Hematopoietic multipotent progenitor cell (in vitro differentiated cells): ENCODE data around the gene LTK. TPM values are rescaled to one million over a fixed set of nuclear protein-coding genes. Genes with fewer than 3 reads are reported as not detected.

Source experiments
- DNase-seq, 3 donors: peaks; one replicate each; pipeline ENCODE4 v3.0.0-alpha.2; 2011 to 2015; ENCODE audit warnings: low read depth in 2 of 3, low spot score in 2 of 3
- total RNA-seq: library from RNA; depleted of rRNA; stranded (reverse); fragments of >200 nt; gene quantifications from one replicate; pipeline ENCODE4 v1.2.3, GENCODE V29; 2012

Gene LTK
- total RNA-seq, 1 donor = 1.6 TPM

DNA sequence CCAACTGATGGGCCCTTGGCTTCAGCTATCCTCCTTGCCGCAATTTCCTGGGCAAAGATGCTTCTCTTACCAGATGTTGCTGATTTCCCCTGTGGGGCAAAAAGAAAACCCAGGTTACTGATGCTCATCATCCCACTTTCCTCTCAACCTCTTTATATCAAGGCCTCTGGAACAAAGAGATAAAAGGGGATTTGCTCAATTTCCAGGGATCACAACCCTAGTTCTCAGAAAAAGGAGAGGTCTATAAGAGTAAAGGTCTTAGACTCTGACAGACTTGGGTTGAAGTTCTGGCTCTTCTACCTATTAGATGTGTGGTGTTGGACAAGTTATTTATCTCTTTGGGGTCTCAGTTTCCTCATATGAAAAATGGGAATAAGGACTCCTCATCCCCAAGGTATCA is 21.9 kb upstream of the LTK start:
- no peak for DNase-seq

DNA sequence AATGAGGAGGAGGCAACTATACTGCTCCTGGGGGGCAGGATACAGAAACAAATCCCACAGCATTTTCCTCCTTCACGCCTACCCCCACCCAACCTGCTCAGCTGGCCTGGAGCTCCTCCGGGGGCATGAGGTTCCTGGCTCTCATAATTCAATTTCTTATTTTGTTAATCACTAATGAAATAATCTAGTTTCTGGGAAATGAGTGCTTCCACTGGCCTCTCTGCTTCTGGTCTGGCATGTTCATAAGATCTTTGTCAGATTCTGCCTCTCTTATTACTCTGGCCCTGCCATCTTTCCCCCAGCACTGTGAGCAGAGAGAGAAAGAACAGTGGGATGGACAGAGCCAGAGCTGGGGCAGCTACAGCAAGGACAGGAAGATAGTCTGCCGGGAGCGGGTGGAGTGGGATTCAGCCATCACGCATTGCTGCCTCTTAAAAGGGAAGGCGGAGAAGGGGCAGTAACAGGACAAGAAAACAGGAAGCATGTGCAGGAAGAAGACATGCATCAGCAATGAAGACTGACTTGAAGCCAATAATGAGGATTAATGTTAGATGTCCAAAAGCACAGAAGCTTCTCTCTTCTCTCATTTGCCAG is 16.8 kb upstream of the LTK start:
- no peak for DNase-seq

DNA sequence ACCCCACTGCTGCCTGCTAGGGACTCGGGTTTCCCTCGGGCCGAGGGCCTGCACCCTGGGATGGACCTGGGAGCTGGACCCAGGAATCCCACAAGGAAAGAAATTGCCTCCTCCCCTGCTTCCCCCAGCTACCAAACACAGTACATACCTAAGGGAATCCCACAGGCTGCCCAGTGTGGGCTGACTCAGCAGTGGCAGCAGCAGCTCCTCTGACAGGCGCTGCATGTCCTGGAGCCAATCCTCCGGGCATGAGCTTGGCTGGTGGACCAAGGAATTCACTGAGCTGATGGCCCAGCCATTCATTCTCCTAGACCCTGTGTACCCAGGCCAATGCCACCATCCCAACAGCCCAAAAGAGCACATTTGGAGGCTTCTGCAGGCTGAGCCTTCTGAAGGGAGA is 9.5 kb upstream of the LTK start:
- DNase-seq = no peak

DNA sequence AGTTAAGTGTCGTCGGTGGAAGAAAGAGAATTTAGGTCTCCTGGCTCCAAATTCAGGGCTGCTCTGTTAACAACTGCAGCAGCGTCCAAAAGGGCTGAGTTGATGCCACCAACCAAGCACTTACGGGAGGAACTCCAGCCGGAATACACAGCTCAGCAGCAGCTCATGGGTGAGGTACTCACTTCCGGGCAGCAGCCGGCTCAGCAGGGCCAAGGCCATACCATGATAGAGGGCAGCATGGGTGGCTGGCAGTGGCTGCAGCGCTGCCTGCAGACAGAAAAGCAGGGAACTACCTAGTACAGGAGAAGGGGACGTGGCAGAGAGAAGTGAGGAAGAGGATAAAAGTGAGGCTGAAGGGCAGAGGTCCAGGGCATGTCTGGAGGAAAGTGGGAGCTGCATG is 8.0 kb upstream of the LTK start:
- DNase-seq = no peak

DNA sequence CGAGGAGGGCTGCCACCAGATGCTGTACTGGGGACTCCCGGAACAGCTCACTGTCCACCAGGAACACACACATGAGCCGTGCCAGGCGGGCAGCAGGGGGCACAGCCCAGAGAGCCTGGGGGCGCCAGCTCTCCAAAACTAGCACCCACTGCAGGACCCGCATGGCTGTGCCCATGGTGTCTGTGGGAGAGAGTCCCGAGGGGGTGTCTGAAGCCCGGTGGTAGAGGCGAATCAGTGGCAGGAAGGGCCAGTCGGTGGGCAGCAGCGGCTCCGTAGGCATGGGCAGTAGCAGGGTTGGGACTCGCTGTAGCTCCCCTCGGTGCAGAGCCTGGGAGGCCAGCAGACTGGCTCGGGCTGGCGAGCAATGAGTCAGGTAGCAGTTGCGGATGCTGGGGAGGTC is 7.0 kb upstream of the LTK start:
- no peak for DNase-seq

DNA sequence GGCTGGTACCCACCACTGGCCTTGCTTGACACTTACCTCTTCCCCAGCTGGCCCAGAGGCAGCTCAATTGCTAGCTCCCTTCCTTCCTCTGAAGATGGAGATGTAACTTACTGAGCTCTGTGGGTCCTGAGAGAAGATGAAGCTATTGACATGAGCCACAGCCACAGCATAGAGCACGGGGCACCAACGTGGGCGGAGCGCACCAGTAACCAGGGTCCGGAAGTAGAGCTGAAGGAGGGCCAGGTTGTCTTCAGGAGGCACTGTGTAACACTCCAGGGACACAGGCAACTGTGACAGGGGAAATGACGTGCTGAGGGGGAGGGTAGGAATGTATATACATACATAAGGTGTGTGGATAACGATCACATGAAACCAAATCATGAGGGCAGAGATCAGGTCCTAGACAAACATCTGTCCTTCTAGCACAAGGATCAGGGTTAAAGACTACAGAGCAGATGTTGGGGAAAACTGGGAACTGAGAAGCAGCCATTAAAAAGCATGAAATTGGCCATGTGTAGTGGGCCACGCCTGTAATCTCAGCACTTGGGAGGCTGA is 4.3 kb upstream of the LTK start:
- DNase-seq = no peak

DNA sequence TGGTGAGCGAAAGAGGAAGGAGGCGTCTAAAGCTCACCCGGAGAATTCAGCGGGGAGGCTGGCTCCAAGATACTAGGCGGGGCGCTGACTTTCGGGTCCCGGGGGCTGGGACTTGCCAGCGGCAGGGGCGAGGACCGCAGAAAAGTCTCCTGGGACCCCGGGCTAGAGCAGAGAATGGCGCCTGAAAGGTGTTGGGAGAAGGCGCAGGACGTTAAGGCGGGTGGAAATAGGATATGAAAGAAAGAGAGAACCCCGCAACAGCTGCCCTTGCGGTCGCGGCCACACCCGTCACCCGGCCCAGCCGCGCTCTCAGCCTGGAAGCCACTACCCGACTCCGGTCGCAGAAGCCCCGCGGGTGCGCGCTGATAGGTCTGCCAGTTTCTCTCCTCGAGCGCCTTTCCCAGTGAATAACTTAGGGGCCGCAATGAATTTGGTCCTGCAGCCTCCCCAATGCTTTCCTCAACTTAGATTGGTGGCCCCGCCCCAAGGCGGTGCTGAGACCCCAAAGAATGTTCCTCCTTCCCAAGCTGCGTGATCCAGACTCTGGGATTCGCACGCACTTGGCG is 604 bp downstream of the LTK start:
- peak in 1 of 3 donors; percentile 48 for DNase-seq

DNA sequence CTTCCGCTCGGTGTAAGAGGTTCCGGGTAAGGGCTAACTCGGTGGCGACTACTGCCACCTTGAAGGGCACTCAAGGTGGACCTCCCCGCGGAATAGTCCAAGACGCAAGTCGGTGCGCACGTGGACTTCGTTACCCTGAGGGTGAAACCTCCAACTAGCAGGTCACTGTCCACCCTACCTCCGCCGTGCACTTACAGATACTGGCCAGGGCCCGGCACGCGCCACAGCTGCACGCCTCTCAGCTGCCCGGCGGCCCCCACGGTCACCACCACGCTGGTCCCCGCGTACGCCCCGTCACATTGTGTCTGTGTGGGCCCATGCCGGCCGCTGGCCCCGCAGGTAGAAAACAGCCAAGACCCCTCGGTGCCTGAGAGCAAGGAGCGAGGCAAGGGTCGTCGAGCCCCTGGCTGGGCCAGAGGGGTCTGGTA is 1.1 kb downstream of the LTK start:
- no peak for DNase-seq

DNA sequence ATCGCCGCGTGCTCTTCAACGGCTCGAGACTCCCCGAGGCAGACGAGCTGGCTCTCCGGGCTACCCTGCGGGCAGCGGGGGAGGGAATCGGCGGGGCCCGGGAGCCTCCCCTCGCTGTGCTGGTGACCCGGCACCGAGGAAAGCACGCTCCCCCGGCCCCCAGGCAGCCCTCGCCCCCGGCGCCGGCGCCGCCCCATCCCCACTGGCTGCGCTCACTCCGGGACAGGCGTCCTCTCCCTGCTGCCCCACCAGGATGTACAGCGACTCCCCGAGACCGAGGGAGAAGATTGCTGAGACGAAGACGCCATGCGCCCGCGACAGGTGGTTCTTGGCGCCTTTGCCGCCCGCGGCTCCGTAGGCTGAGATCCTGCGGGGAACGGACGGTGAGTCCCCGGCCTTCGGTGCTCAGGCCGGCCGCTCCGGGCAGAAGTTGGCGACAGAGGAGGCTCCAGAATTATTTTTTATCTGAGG is 1.7 kb downstream of the LTK start:
- peak in 1 of 3 donors; percentile 13 for DNase-seq

DNA sequence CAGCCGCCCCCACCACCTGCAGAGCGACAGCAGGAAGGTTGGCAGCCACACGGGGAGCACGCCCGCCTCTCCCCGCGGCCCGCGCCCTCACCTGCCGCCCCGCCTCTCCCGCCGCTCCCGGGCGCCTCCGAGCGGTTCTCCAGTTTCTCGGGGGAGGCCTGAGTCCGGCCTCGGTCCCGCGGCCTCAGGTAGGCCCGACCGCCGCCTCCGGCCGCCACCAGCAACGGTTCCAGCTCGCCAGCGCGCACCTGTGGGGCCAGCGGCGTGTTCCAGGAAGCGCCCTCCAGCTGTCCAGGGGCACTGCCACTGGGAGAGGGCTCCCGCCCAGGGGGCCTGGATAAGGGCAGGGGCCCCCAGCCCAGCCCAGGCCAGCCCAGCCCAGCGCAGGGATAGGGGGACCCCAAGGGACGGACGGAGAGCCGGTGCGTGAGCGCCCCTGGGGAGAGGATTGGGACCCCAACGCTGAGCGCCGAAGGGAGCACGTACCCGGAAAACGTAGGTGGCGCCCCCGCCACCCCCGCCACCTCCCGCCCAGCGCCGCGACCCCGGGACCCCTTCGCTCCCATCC is 2.2 kb downstream of the LTK start:
- DNase-seq = no peak

DNA sequence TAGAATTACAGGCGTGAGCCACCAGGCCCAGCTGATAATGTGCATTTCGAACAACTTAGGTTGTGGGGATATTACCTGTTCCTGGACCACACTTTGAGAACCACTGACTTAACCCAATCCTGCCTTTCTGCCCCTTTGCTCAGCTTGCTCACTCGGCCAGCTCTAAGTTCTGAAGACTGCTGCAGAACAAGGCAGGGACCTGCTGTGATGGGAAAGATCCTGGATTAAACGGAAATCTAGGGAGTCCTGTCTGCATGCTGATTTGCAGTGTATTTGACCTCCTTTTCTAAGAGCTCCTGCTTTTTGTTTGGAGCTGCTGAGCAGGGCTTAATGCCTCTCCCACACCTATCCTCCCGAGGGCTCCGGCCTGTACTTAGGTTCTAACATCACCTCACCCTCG is 2.9 kb downstream of the LTK start:
- DNase-seq = no peak

DNA sequence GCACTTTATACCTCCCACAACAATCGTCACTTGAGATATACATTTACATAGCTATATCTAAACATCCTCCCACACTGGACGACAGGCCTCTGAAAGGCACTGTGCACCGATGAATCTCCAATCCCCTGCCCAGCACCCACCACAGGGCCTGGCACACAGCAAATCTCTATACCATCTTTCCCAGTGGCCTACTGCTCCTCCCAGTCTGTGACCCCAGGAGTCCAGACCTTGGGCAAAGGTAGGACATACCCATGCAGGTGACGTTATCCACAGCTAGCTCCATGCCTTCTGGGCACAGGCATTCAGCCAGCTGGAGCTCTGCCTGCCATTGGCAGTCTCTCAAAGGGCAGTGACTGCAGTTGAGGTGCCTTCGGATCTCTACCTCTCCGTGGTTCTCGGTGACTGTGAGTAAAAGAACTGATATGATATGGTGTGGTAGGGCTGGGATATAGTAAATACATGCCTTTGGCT is 5.8 kb downstream of the LTK start:
- DNase-seq = no peak

DNA sequence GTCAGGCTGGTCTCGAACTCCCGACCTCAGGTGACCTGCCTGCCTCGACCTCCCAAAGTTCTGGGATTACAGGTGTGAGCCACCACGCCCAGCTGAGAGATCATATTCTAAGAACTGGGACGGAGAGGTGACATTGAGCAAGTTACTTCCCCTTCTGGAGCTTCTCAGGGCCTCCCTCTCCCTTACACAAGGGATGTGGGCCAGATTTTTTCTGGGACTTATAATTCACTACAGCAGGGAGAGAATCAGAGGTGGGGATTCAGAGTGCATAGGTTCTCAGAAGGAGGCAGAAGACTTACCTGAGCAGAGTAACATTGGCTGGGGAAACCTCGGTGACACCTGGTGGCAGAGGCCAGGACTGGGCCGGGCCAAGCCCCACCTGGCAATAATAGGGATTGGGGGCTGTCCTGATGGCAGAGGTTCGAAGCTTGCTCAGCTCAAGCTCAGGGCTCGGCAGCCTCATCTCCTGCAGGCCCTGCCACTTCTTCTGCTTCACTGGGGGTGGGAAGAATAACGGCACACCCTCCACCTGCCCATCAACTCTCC is 6.8 kb downstream of the LTK start:
- DNase-seq = no peak

DNA sequence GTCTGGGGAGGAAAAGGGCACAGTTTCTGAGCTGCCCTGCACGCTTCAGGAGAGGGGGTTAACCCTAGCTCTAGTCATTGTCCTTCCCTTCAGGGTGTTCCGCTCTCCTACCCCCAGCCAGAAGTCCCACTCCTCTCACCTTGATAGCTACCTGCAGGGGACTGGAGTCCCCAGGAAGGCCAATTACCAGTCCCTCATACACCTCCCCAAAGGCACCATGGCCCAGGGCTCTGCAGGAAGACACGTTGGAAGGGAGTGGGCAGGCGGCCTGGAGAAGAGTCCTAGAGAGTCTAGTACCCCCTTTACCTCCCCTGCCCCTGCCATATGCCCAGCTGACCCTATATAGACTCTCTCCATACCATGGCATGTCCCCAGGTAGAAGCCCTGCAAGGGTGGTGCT is 7.9 kb downstream of the LTK start:
- DNase-seq = no peak

DNA sequence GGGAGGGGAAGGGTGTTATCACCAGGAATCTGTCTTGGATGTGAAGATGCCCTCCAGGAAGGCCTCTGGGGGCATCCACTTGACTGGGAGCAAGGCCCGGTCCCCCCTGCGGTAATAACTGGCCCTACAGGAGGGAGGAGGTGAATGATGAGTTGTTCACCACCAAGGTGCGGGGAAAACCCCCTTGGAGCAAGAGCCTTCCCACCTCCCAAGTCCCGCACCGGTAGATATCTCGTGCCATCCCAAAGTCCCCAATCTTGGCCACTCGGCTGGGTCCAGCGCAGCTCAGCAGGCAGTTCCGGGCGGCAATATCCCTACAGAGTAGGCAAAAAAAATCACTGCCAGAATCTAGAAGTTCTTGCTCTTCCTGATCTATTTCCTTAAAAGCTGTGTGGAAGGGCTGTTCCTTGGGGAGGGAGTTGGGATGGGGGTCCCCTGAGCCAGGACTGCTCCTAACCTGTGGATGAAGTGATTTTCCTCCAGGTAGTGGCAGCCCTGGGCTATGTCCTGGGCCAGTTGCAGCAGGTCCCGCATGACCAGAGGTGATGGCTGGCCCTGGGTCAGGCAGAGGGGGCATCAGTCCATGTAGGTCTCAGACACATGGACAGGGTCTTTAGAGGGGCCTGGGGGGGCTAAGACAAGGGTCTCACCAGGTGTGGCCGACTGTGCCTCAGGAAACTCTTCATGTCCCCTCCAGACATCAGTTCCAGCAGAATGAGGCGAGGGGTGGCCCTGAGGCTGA is 8.7 kb downstream of the LTK start:
- no peak for DNase-seq

DNA sequence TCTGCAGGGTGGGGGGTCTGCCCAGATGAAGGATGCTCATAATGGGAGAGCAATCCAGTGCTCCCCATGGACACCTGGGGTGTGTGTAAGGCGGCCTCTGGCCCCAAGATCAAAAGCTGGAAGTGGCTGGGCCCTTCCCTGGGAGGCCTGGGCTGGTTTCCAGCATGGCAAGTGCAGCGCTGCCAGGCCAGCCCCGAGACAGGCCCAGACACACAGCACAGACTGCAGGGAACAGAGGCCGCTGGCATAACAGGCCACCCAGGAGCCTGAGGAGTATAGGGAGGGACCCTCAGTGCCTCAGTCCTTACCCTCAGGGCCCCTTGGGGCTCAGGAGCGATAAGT is 10.0 kb downstream of the LTK start:
- no peak for DNase-seq

DNA sequence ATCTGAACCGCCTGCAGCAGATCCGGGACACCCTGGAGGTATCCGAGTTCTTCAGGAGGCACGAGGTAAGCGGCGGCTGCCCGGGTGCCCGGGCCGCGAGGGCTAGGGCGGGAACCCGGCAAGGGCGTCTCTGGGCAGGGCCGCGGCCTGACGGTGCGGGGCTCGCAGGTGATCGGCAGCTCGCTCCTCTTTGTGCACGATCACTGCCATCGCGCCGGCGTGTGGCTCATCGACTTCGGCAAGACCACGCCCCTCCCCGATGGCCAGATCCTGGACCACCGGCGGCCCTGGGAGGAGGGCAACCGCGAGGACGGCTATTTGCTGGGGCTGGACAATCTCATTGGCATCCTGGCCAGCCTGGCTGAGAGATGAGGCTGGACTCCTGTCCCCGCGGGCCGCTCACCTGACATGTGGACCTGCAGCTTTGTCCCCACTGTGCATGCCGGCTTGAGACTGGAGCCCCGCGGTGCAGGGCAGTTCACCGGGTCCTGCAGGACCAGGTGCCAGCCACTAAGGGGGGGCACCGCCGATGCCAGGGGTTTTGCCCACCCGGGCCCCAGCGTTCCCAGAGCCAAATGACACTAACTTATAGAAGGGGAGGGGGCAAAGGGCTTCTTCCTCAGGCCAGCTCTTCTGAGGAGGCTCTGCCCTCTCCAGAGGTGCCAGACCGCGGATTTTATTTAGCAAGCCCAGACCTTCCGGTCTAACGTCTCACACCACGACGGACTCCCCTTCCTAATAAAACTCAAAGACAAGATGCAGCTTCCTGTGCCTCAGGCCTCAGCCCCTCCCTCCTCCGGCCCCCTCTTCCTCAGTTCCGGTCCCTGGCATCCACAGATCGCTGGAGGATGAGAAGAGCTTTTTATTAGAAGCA is 10.6 kb downstream of the LTK start:
- DNase-seq = peak in 1 of 3 donors; percentile 45

DNA sequence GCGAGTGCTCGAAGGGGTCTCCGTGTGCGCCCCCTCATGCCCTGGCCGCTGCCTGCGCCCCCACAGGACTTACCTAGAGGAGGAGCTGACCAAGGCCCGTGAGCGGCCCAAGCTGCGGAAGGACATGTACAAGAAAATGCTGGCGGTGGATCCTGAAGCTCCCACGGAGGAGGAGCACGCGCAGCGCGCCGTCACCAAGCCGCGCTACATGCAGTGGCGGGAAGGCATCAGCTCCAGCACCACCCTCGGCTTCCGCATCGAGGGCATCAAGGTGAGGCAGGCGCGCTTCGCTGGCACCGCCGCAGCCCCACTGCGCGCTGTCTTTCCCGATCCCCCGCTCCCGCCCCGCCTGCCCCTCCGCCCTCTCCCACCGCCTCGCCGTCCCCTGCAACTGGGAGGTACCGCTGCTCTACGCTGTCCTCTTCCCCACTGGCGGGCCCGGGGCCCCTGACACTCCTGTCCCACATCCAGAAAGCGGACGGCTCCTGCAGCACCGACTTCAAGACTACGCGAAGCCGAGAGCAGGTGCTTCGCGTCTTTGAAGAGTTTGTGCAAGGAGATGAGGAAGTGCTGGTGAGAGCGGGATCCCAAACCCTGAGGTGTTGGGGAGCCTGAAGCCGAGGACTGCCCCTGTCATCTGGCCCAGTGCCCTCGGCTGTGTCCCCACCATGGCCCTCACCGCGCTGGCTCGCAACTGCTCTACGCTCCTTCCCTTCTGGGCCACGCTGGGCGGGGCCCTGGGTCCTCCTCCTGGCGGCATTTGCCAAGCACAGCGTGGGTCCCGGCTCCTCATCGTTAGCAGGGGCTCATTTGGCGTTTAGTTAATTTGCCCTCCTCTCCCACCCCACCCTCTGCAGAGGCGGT is 11.5 kb downstream of the LTK start:
- DNase-seq = peak in 1 of 3 donors; percentile 40

DNA sequence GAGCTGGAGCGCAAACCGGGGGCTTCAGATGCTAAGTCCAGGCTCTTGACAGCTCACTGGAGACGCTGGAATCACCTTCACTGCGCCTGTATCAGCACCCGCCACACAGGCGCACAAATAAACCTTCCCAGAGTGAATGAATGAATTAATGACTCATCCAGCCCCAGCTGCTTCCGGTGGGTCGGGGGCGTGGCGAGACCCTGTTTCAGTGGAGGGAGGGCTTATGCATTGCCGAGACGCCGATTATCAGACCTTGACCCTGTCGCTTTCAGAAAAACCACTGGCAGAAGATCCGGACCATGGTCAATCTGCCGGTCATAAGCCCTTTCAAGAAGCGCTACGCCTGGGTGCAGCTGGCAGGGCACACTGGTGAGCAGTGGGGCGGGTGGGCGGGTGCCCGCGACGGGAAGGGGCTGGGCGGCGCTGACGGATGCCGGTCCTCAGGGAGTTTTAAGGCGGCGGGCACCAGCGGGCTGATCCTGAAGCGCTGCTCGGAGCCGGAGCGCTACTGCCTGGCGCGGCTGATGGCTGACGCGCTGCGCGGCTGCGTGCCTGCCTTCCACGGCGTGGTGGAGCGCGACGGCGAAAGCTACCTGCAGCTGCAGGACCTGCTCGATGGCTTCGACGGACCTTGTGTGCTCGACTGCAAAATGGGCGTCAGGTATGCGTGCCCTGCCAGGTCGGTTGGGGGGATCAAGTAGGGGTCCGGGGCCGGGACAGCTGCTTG is 12.3 kb downstream of the LTK start:
- DNase-seq = peak in 2 of 3 donors; percentile 66 to 74
